Measurements from ENCODE around the gene RCBTB2.

DNA sequence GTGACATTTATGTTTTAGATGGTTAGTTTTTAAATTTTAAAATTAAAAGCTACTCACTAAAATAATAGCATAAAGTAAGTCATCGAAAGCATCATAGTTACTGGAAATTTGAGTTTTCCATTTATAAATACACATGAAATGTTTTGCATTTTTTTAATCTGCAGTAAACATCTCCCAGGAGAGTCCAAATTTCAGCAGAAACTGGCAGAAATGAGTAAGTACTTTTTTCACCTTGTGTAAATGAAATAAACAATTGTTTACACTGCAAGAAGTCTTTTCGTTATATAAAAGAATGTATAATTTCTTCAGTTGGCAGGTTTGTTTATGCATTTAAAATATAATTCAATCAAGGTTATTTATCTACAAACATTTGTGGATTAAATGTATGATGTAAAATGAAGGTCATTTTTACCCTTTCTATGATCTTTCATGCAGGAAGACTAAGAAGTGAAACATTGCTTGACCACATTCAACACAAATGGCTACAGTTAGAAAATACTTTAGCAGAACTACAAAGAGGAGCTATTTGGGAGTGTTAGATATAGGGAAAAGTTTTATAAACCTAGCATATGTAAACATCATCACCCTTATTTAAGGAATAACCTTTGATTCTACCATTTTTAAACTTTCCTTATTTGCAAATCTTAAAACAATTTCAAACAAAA lies 55.6 kb downstream of the RCBTB2 start:
- TF ChIP-seq ZNF274 (IDR thresholded peaks at IDR 0.05; ENCODE audit: low read depth, low read length) (no peak), YY1 (IDR thresholded peaks at IDR 0.05; ENCODE audit: insufficient read depth, insufficient read length) (no peak)
